WTC11 (cell line): ENCODE measurements around the gene HERC2. TPM values are rescaled to one million over a fixed set of nuclear protein-coding genes. Genes with fewer than 3 reads are reported as not detected.

ENCODE experiments used
- ATAC-seq: fragments of 200-7000 bp; cut with Tn5 transposase; 2 replicates; pipeline ENCODE4 v1.10.0; 2021; ENCODE audit warnings: mild to moderate bottlenecking, moderate library complexity
- CTCF ChIA-PET: fragments of 300-600 bp; sonication (Branson Sonifier 250); formaldehyde crosslinking; loops from one replicate; lab custom pipeline; 2021; ENCODE audit warnings: antibody characterized with exemption; lab: Charles Lee
- POLR2A ChIA-PET: fragments of 350-600 bp; sonication (Branson Sonifier 250); formaldehyde crosslinking; loops from one replicate; lab custom pipeline; 2021; ENCODE audit warnings: antibody characterized with exemption; lab: Charles Lee
- DNase-seq: peaks from one replicate; pipeline ENCODE4 v3.0.0; 2021; ENCODE audit warnings: low spot score
- H3K27ac Mint-ChIP-seq: 2 replicates; pipeline ENCODE4 v1.8.0; 2021; ENCODE audit warnings: mixed read lengths
- H3K27me3 Mint-ChIP-seq: 2 replicates; pipeline ENCODE4 v1.8.0; 2021; ENCODE audit warnings: low read depth, mild to moderate bottlenecking, moderate library complexity, mixed read lengths
- H3K36me3 Mint-ChIP-seq: 2 replicates; pipeline ENCODE4 v1.8.0; 2021; ENCODE audit warnings: mixed read lengths
- H3K4me1 Mint-ChIP-seq: 2 replicates; pipeline ENCODE4 v1.8.0; 2022; ENCODE audit warnings: mixed read lengths
- H3K4me3 Mint-ChIP-seq: 2 replicates; pipeline ENCODE4 v1.8.0; 2021; ENCODE audit warnings: mild to moderate bottlenecking, moderate library complexity, mixed read lengths
- H3K9me3 Mint-ChIP-seq: 2 replicates; pipeline ENCODE4 v1.8.0; 2021; ENCODE audit warnings: mixed read lengths
- ATF1 ChIP-seq: sonication (generic); formaldehyde crosslinking; IDR thresholded peaks from 2 replicates; pipeline ENCODE4 v1.8.1; 2023; ENCODE audit warnings: mild to moderate bottlenecking, moderate library complexity, missing genetic modification reagents
- CBFB ChIP-seq: sonication (generic); formaldehyde crosslinking; IDR thresholded peaks from 2 replicates; pipeline ENCODE4 v1.8.1; 2022; ENCODE audit warnings: mild to moderate bottlenecking, low read depth, missing genetic modification reagents
- FOXJ3 ChIP-seq: sonication (generic); formaldehyde crosslinking; IDR thresholded peaks from 2 replicates; pipeline ENCODE4 v1.9.0; 2021; ENCODE audit warnings: missing genetic modification reagents, mild to moderate bottlenecking, borderline replicate concordance
- GABPB1 ChIP-seq: sonication (generic); formaldehyde crosslinking; IDR thresholded peaks from 2 replicates; pipeline ENCODE4 v1.8.1; 2023; ENCODE audit warnings: mild to moderate bottlenecking, missing genetic modification reagents
- JUN ChIP-seq: sonication (generic); formaldehyde crosslinking; IDR thresholded peaks from 2 replicates; pipeline ENCODE4 v1.8.0; 2023; ENCODE audit warnings: mild to moderate bottlenecking, missing genetic modification reagents
- KAT7 ChIP-seq: sonication (generic); formaldehyde crosslinking; IDR thresholded peaks from 2 replicates; pipeline ENCODE4 v1.8.1; 2023; ENCODE audit warnings: missing genetic modification reagents, mild to moderate bottlenecking, borderline replicate concordance
- MLX ChIP-seq: sonication (generic); formaldehyde crosslinking; IDR thresholded peaks from 2 replicates; pipeline ENCODE4 v1.8.1; 2023; ENCODE audit warnings: mild to moderate bottlenecking, missing genetic modification reagents, moderate library complexity
- TCF7 ChIP-seq: sonication (generic); formaldehyde crosslinking; IDR thresholded peaks from 2 replicates; pipeline ENCODE4 v1.8.0; 2022; ENCODE audit warnings: mild to moderate bottlenecking, low read depth, missing genetic modification reagents, moderate library complexity
- TEAD4 ChIP-seq: sonication (generic); formaldehyde crosslinking; IDR thresholded peaks from 2 replicates; pipeline ENCODE4 v1.8.0; 2022; ENCODE audit warnings: mild to moderate bottlenecking, missing genetic modification reagents
- ZBTB21 ChIP-seq: sonication (generic); formaldehyde crosslinking; IDR thresholded peaks from 2 replicates; pipeline ENCODE4 v1.8.1; 2023; ENCODE audit warnings: mild to moderate bottlenecking, missing genetic modification reagents, borderline replicate concordance
- ZNF138 ChIP-seq: sonication (generic); formaldehyde crosslinking; conservative IDR thresholded peaks from 2 replicates; pipeline ENCODE4 v1.8.1; 2022; ENCODE audit warnings: mild to moderate bottlenecking, moderate library complexity, missing genetic modification reagents
- ZNF416 ChIP-seq: fragments of 250-450 bp; sonication (Bioruptor Pico); IDR thresholded peaks from 2 replicates; pipeline ENCODE4 v1.9.0; 2021; ENCODE audit warnings: mild to moderate bottlenecking, inconsistent platforms
- ZNF532 ChIP-seq: fragments of 250-450 bp; sonication (Bioruptor Pico); IDR thresholded peaks from 2 replicates; pipeline ENCODE4 v1.9.0; 2021; ENCODE audit warnings: mild to moderate bottlenecking, borderline replicate concordance
- total RNA-seq: library from RNA; stranded (reverse); gene quantifications from 3 replicates; pipeline ENCODE4 v1.2.3, GENCODE V29; 2021
- TF ChIP-seq, protein P1 (sequence below): sonication (generic); formaldehyde crosslinking; IDR thresholded peaks from 2 replicates; pipeline ENCODE4 v1.8.0; 2022; ENCODE audit warnings: mild to moderate bottlenecking, missing genetic modification reagents
- TF ChIP-seq, protein P2 (sequence below): sonication (generic); formaldehyde crosslinking; IDR thresholded peaks from 2 replicates; pipeline ENCODE4 v1.8.0; 2022; ENCODE audit warnings: mild to moderate bottlenecking, missing genetic modification reagents
- TF ChIP-seq, protein P3 (sequence below): sonication (generic); formaldehyde crosslinking; IDR thresholded peaks from 2 replicates; pipeline ENCODE4 v1.8.0; 2022; ENCODE audit warnings: mild to moderate bottlenecking, missing genetic modification reagents
- TF ChIP-seq, protein P4 (sequence below): fragments of 200-600 bp; IDR thresholded peaks from 2 replicates; pipeline ENCODE4 v1.8.0; 2022; ENCODE audit warnings: antibody characterized with exemption
- TF ChIP-seq, protein P5 (sequence below): sonication (generic); formaldehyde crosslinking; IDR thresholded peaks from 2 replicates; pipeline ENCODE4 v1.8.1; 2023; ENCODE audit warnings: mild to moderate bottlenecking, missing genetic modification reagents, moderate library complexity
- TF ChIP-seq, protein P6 (sequence below): sonication (generic); formaldehyde crosslinking; IDR thresholded peaks from 2 replicates; pipeline ENCODE4 v1.8.0; 2023; ENCODE audit warnings: mild to moderate bottlenecking, missing genetic modification reagents

HERC2 gene
- total RNA-seq, 1 experiment from 2014 or later, result 81.5 TPM

DNA sequence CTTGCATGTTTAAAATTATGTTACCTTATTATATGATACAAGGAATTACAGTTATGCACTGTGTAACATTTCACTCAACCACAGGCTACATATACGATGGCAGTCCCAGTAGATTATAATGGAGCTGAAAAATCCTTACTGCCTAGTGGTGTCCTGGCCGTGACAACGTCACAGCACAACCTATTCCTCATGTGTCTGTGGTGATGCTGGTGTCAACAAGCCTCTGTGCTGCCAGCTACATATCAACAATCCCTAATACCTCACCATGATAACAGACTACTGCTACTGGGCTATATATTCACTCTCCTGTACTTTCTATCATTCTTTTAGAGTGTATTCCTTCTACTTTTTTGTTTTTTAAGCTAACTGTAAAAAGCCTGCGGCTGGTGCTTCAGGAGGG is 142.7 kb downstream of the HERC2 start:
- peaks cover 60% of the 10 kb centered on the region for H3K36me3 Mint-ChIP-seq
- H3K27ac Mint-ChIP-seq, result no peak overlapping the region
- no peak for ATAC-seq
- ChIA-PET POLR2A (no interaction called here), CTCF (interaction anchor here (1.2 kb wide), 1 partner anchor 53 kb away, joined by 3 read pairs; no protein-coding TSS in a partner anchor)
- no peaks in the 10 kb centered on the region for H3K4me1 Mint-ChIP-seq
- no peak for DNase-seq
- no peaks in the 10 kb centered on the region for H3K27me3 Mint-ChIP-seq
- no peak overlapping the region for H3K4me3 Mint-ChIP-seq
- no peaks in the 10 kb centered on the region for H3K9me3 Mint-ChIP-seq
- TF ChIP-seq FOXJ3 (CRISPR knock-in tag) (no peak), ZNF138 (CRISPR knock-in tag) (no peak), TCF7 (CRISPR knock-in tag) (no peak), JUN (CRISPR knock-in tag) (no peak), MLX (no peak), ATF1 (CRISPR knock-in tag) (no peak), GABPB1 (CRISPR knock-in tag) (no peak), ZBTB21 (no peak), ZNF532 (CRISPR knock-in tag) (no peak), KAT7 (no peak), CBFB (CRISPR knock-in tag) (no peak), ZNF416 (CRISPR knock-in tag) (no peak), TEAD4 (no peak)
- TF ChIP-seq, protein P1, sequence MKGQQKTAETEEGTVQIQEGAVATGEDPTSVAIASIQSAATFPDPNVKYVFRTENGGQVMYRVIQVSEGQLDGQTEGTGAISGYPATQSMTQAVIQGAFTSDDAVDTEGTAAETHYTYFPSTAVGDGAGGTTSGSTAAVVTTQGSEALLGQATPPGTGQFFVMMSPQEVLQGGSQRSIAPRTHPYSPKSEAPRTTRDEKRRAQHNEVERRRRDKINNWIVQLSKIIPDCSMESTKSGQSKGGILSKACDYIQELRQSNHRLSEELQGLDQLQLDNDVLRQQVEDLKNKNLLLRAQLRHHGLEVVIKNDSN (CRISPR knock-in tag), result no peak
- TF ChIP-seq, protein P2, sequence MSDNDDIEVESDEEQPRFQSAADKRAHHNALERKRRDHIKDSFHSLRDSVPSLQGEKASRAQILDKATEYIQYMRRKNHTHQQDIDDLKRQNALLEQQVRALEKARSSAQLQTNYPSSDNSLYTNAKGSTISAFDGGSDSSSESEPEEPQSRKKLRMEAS (CRISPR knock-in tag), result no peak
- TF ChIP-seq, protein P3, sequence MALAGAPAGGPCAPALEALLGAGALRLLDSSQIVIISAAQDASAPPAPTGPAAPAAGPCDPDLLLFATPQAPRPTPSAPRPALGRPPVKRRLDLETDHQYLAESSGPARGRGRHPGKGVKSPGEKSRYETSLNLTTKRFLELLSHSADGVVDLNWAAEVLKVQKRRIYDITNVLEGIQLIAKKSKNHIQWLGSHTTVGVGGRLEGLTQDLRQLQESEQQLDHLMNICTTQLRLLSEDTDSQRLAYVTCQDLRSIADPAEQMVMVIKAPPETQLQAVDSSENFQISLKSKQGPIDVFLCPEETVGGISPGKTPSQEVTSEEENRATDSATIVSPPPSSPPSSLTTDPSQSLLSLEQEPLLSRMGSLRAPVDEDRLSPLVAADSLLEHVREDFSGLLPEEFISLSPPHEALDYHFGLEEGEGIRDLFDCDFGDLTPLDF (CRISPR knock-in tag), result no peak
- TF ChIP-seq, protein P4, sequence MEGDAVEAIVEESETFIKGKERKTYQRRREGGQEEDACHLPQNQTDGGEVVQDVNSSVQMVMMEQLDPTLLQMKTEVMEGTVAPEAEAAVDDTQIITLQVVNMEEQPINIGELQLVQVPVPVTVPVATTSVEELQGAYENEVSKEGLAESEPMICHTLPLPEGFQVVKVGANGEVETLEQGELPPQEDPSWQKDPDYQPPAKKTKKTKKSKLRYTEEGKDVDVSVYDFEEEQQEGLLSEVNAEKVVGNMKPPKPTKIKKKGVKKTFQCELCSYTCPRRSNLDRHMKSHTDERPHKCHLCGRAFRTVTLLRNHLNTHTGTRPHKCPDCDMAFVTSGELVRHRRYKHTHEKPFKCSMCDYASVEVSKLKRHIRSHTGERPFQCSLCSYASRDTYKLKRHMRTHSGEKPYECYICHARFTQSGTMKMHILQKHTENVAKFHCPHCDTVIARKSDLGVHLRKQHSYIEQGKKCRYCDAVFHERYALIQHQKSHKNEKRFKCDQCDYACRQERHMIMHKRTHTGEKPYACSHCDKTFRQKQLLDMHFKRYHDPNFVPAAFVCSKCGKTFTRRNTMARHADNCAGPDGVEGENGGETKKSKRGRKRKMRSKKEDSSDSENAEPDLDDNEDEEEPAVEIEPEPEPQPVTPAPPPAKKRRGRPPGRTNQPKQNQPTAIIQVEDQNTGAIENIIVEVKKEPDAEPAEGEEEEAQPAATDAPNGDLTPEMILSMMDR, result no peak
- TF ChIP-seq, protein P5, sequence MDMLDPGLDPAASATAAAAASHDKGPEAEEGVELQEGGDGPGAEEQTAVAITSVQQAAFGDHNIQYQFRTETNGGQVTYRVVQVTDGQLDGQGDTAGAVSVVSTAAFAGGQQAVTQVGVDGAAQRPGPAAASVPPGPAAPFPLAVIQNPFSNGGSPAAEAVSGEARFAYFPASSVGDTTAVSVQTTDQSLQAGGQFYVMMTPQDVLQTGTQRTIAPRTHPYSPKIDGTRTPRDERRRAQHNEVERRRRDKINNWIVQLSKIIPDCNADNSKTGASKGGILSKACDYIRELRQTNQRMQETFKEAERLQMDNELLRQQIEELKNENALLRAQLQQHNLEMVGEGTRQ (CRISPR knock-in tag), result no peak
- TF ChIP-seq, protein P6, sequence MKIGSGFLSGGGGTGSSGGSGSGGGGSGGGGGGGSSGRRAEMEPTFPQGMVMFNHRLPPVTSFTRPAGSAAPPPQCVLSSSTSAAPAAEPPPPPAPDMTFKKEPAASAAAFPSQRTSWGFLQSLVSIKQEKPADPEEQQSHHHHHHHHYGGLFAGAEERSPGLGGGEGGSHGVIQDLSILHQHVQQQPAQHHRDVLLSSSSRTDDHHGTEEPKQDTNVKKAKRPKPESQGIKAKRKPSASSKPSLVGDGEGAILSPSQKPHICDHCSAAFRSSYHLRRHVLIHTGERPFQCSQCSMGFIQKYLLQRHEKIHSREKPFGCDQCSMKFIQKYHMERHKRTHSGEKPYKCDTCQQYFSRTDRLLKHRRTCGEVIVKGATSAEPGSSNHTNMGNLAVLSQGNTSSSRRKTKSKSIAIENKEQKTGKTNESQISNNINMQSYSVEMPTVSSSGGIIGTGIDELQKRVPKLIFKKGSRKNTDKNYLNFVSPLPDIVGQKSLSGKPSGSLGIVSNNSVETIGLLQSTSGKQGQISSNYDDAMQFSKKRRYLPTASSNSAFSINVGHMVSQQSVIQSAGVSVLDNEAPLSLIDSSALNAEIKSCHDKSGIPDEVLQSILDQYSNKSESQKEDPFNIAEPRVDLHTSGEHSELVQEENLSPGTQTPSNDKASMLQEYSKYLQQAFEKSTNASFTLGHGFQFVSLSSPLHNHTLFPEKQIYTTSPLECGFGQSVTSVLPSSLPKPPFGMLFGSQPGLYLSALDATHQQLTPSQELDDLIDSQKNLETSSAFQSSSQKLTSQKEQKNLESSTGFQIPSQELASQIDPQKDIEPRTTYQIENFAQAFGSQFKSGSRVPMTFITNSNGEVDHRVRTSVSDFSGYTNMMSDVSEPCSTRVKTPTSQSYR, result no peak
